Measurements from ENCODE around the gene RPL7A.

DNA sequence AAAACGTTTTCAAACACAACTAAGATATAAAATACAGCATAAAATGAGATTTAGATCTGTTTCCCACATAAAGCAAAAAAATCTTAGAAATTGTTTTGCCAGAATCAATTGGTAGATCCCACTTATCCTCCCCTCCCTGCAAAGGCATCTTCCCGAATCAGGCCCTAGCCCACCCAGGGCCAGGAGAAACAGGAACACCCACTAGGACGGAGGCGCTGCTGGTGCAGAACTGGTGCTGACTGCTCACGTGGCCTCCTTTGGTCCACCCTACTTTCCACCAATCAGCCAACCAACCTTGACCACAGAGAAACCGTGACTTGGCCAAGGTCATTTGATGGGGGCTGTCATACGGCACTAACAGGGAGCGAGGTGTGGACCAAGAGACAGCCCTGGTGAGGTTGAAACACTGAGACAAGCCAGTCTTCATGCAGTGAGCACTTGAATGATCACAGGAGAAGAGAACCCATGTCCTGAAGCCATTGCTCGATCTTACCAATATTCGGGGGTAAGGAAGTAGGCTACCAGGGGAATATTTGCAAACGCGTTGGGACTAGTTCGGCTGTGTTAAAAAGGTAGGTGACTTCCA is 13.6 kb downstream of the RPL7A start:
- TF ChIP-seq, protein P1, sequence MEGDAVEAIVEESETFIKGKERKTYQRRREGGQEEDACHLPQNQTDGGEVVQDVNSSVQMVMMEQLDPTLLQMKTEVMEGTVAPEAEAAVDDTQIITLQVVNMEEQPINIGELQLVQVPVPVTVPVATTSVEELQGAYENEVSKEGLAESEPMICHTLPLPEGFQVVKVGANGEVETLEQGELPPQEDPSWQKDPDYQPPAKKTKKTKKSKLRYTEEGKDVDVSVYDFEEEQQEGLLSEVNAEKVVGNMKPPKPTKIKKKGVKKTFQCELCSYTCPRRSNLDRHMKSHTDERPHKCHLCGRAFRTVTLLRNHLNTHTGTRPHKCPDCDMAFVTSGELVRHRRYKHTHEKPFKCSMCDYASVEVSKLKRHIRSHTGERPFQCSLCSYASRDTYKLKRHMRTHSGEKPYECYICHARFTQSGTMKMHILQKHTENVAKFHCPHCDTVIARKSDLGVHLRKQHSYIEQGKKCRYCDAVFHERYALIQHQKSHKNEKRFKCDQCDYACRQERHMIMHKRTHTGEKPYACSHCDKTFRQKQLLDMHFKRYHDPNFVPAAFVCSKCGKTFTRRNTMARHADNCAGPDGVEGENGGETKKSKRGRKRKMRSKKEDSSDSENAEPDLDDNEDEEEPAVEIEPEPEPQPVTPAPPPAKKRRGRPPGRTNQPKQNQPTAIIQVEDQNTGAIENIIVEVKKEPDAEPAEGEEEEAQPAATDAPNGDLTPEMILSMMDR (IDR thresholded peaks at IDR 0.05) = no peak
- no peak for TF ChIP-seq POLR2A (IDR thresholded peaks at IDR 0.05)
